Activated CD4-positive, CD25-positive, alpha-beta regulatory T cell treated with anti-CD3 and anti-CD28 coated beads, Interleukin-2, amount 50 U/mL, for 72 hours (primary cell): ENCODE results near the gene EBNA1BP2.
A peak's percentile ranks its signal among the peaks of the same experiment; 100 is the strongest.
"Not testable (repeated sequence)": the region's sequence is repeated elsewhere in the genome, so short reads cannot be mapped to it uniquely, and the experiment has no call there.

Source experiments
- DNase-seq: peaks from one replicate; pipeline ENCODE4 v3.0.0; 2021

EBNA1BP2 gene

DNA sequence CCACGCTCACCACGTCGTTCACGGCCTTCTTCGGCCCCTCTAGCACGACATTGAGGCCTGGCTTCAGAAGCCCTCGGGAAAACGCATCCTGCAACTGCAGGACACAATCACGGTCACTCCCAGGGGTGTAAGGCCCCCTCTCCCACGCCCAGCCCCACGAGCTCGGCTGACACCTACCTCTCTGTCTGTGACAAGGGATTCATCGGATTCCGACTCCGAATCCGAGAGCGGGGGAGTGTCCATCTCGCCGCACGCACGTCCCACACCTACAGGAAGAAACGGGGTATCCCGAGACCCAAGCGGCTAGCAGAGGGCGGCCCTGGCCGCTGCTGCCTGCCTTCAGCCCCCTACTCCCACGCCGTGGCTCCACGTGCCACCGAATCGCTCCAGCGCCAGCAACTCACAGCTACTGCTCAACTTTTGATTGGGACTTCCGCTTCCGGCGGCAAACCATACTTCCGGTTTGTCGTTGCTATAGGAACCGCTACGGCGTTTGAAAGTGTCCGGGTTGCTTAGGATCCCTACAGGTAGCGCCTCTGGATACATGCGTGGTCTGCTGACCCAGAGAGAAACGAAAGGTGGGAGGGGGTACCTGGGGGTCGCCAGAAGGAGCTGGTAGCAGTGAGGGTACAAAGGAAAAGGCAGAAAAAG, at the start of gene EBNA1BP2, which contains the start of gene CFAP57:
Gene EBNA1BP2 (minus strand): TSS at position 415 of the 651 bp plus-strand sequence. CDS start 172 bp downstream, at position 243.
Gene CFAP57 (plus strand): TSS at position 455 of the 651 bp plus-strand sequence. CDS start 424 bp downstream, outside the sequence.
- peak; percentile 86 for DNase-seq

DNA sequence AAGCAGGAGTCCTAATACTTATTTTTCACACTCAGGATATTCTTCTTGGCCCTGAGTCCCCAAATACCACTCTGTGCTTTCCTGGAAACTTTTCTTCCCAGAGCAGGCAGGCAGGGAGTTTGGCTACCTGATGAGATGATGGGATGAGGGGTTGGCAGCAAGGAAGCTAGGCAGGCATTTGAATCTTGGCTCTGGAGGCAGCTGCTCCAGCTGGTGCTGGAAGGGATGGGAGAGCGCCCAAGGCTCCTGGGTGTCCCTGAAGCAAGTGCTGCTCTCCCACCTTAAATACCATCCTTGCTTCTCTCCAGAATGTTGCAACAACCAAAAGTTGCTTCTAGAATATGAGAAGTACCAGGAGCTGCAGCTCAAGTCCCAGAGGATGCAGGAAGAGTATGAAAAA, 49.7 kb upstream of the EBNA1BP2 start:
- DNase-seq = no peak

DNA sequence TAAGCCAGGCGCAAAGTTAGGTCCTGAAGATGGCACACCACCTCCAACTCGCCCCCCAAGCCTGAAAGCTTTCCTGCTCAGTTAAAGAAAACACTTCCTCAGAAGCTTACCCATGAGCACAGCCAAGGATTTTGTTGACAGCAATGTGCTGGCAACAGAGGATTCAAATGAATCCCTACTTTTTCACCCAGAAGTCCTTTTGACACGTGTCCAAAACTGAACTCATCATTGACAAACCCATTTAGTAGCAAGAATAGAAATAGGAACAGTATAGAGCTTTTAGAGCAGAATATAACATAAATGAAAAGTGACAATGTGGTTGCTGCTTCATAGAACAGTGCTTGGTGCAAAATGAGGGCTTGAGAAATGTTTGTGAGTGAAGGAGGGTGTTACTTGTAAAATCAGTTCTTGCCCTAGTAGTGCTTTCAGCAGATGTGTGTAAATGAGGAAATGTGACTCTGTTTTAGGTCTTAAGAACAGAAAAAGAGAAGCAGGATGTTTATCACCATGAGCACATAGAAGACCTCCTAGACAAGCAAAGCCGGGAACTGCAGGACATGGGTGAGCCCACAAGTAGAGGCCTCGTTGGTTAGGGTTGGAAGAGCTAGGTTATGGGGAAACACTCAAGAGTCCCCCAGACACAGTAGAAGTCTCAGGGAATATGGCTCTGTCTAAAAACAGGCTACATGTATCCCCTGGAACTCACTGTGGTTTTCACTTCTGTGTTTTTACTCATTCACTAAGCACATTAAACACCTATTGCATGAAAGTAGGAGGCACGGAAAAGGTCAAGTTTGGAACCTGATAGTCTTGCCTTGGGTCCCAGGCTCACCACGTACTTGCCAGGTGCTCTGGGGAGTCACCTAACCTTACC, 49.1 kb upstream of the EBNA1BP2 start:
- no peak for DNase-seq

DNA sequence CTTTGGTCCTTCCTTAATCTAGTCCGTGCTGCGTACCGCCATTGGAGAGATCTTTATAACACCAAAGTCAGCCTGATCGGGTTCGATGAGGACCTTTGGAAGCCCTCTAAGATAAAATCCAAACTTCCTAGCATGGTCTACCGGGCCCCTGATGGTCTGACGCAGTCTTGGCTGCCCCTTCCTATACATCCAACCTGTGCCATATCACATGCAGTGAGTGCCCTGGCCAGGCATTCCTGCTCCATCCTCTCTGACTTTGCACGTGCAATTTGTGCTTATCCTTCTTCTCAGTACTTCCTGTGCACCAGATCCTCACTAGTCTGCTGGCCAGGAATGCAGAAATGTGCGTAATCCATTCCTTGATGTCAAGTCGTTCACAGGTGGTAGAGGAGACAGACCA, 45.7 kb upstream of the EBNA1BP2 start:
- DNase-seq = no peak

- DNase-seq = no peak
Observed at GRCh38 chr1:43214501-43215444, 42.7 kb upstream of the EBNA1BP2 start.

- not testable (repeated sequence) for DNase-seq
Observed at GRCh38 chr1:43208277-43208676, 36.2 kb upstream of the EBNA1BP2 start.

DNA sequence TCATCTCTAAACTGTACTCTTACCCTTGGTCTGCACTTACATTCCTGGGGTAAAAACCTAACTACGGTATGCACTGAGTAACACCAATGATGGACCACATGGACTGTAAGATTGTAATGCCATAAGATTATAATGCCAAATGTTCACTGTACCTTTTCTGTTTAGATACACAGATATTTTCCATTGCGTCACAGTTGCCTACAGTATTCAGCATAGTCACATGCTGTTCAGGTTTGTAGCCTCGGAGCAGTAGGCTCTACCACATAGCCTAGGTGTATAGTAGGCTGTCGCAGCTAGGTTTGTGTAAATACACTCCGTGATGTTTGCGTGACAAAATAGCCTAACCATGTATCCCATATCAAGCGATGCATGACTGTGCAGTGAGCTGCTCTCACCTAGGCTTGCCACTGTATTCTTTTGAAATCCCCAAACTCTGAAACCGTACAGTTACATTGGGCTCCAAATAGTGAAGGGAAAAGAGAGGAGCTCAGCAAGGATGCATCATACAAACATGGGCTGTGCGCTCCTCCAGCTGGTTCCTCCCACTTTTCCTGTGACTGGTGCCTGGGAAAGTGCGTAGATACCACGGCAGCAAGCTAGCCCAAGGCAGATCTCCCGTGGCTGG, 35.3 kb upstream of the EBNA1BP2 start:
- DNase-seq = no peak

- DNase-seq = no peak
Observed at GRCh38 chr1:43206600-43207228, 34.6 kb upstream of the EBNA1BP2 start.

DNA sequence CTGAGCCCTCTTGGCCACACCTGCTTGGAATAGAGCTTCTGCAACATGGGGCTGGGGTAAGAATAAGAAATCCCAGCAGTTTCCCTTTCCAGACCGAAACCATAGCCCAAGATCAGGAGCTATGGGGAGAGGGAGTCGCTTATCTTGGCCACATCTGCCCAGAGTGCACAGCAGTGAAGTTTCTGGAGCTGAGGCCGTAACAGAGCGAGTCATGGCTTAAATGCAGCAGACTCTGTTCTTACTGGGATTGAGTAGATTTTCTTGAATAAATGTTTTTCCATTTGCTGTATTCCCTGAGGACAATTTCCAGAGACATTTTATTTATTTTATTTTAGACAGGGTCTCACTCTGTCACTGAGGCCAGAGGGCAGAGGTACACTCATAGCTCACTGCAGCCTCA, 33.6 kb upstream of the EBNA1BP2 start:
- DNase-seq = no peak

DNA sequence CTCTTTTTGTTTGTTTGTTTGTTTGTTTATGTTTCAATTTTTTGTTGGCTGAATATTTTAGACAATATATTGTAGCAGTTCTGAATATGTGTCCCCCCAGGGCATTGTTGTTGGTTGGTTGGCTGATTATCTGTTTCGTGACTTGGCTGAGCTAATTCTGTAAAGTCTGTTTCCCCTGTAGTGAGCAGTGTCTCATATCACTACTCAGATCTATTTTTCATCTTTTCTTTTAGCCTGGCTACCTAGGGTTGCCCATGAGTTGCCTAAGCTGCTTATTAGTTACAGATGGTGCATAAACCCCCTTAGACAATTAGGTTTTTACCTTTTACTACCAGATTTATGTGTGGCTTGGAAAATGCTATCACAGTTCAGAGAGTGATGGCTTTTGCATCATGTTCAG, 32.3 kb upstream of the EBNA1BP2 start:
- no peak for DNase-seq

DNA sequence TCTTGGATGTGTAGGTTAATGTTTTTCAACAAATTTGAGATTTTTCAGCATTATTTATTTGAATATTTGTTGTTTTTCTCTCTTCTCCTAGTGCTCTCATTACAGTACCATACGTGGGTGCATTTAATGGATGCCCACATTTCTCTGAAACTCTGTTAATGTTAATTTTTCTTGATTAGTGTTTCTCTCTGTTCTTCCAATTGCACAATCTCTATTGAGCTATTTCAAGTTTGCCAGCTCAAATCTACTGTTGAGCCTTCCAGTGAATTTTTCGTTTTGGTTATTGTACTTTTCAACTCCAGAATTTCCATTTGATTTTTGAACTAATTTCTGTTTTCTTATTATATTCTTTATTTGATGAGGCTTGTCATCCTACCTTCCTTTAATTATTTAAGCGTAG, 31.8 kb upstream of the EBNA1BP2 start:
- DNase-seq = no peak

DNA sequence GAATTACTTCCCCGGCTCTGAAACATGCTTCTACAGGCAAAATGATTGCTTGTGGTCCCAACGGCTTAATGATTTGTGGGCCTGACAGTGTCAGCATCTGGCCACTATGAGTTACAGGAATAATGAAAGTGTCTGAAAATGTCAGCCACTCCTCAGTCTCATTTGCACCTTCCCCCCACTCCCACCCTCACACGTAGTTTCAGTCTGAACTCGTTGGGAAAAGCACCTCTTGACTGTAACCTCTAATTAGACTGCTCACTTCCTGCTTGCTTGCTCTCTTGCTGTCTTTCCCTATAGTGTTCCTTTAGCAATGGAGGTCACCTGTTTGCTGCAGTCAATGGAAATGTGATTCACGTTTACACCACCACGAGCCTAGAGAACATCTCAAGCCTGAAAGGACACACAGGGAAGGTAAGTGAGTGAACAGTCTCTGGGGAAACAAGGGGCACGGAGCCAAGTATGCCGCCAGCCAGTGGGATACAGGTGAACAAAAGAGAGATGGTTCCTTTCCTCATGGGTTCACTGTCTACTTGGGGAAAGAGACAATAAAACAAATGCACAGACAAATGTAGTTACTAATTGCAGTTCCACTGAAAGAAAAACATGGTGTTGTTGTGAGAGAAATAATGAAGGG, 27.1 kb upstream of the EBNA1BP2 start:
- no peak for DNase-seq

DNA sequence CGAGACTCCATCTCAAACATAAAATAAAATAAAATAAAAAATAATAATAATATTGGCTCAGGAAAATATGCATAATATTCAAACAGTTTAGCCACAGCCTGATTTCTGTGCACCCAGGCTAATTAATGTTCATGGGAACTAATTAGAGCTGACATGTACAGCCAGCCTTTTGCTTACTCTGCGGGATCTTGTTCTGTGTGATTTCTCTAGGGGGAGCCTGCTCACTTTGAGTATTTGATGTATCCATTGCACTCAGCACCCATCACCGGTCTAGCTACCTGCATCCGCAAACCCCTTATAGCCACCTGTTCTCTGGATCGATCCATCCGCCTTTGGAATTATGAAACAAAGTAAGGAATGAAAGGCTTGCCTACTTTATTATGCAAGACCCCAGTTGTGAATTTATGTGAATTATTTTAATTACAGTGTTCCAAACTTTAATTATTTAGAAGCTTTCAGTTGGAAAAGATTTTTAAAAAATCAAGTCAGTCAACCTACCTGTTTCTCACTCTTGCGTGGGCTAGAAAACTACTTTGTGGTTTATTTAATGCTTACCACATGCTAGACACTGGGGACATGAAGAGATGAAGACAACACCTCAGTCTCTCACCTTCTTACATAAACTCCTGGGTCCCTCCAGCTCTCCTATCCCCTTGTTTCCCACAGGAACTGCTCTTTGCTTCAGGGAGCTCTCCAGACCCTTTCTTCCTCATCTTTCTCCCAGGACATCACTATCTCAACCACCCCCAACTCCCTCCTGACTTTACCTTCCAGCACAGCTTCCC, 25.4 kb upstream of the EBNA1BP2 start:
- DNase-seq = no peak

- DNase-seq = no peak
Observed at GRCh38 chr1:43194509-43194908, 22.4 kb upstream of the EBNA1BP2 start.

GRCh38 chr1:43188106-43188505, 16.0 kb upstream of the EBNA1BP2 start:
- no peak for DNase-seq

DNA sequence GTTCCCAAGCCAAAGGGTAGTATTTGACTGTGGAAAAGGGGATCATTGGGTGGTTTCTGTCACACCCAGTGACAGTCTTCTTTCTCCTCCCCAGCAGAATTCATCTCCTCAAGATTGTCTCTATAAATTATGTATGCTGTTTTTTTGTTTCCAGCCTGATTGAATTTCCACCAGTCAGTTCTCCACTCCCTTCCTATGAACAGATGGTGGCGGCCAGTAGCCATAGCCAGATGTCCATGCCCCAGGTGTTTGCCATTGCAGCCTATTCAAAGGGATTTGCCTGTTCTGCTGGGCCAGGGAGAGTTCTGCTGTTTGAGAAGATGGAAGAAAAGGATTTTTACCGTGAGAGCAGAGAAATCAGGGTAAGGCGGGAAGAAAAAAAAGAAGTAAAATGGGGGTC, 12.9 kb upstream of the EBNA1BP2 start:
- no peak for DNase-seq

GRCh38 chr1:43184388-43184787, 12.3 kb upstream of the EBNA1BP2 start:
- no peak for DNase-seq

DNA sequence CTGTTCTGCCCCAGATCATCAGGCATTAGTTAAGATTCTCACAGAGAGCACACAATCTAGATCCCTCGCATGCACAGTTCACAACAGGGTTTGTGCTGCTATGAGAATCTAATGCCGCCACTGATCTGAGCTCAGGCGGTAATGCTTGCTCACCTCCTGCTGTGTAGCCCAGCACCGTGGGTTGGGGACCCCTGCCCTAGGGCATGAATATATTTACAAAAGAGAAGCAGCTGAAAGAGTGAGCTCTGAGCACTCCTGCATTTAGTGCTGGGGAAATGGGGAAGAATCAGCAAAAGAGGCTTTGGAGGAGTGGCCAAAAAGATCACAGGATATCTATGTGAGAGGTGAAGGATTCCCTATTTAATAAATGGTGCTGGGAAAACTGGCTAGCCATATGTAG, 5.6 kb upstream of the EBNA1BP2 start:
- DNase-seq = no peak

DNA sequence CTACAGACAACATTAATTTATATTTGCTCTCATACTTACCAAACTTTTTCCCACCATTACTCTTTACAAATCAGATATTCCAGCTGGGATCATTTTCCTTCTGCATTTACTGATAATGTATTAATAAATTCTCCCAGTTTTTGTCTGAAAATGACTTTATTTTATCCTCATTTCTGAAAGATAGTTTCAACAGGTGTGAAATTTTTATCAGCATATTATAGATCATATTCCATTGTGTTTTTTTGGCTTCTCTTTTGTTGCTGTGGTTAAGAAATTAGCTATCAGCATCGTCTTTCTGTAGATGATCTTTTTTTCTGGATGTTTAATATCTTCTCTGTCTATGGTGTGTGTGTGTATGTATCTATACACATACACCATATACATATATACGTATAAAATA, 2.8 kb upstream of the EBNA1BP2 start:
- no peak for DNase-seq

GRCh38 chr1:43172527-43172972, 460 bp upstream of the EBNA1BP2 start:
- DNase-seq = peak; percentile 76
